A549 (cell line): ENCODE measurements around the gene NR1D1. TPM values are rescaled to one million over a fixed set of nuclear protein-coding genes. Genes with fewer than 3 reads are reported as not detected.

Experiments used
- ATAC-seq, 2 experiments: fragments of 200-7000 bp in 1 of 2; fragments of >200 bp in 1 of 2; cut with Nextera tagmentation in 1 of 2; cut with Tn5 transposase in 1 of 2; 3 replicates each; pipeline versions ENCODE4 v1.8.0 to v1.9.1; 2018 to 2020; ENCODE audit warnings: mild to moderate bottlenecking in 1 of 2, moderate library complexity in 1 of 2
- CTCF ChIA-PET: fragments of 300-600 bp; sonication (Branson Sonifier 250); formaldehyde crosslinking; extraction: SDS; loops from one replicate; lab custom pipeline; 2021; ENCODE audit warnings: antibody characterized with exemption, inconsistent platforms; lab: Yijun Ruan, JAX
- POLR2A ChIA-PET: fragments of 350-600 bp; formaldehyde crosslinking; extraction: SDS; loops from one replicate; lab custom pipeline; 2021; ENCODE audit warnings: antibody characterized with exemption, inconsistent platforms; lab: Yijun Ruan, JAX
- DNase-seq, 2 experiments: peaks; one replicate each; pipeline versions ENCODE4 v3.0.0 to v3.0.0-alpha.2; 2011 to 2016; ENCODE audit warnings: low read depth in 1 of 2, low spot score in 1 of 2
- FAIRE-seq: peaks from 2 replicates; lab custom pipeline; 2011; peaks lifted over from hg19 to GRCh38; lab: Jason Lieb, UNC
- H3K27ac ChIP-seq, 2 experiments: fragments of >200 bp; sonication (Bioruptor Twin); formaldehyde crosslinking; 3 replicates each; pipeline ENCODE4 v1.5.1; 2016 to 2017
- H3K4me1 ChIP-seq: fragments of >200 bp; sonication (Bioruptor Twin); formaldehyde crosslinking; 3 replicates; pipeline ENCODE4 v1.6.1; 2016
- H3K4me2 ChIP-seq: fragments of >200 bp; sonication (Bioruptor Twin); formaldehyde crosslinking; 3 replicates; pipeline ENCODE4 v1.6.1; 2016
- H3K4me3 ChIP-seq: fragments of >200 bp; sonication (Bioruptor Twin); formaldehyde crosslinking; 3 replicates; pipeline ENCODE4 v1.5.1; 2016
- H3K9me3 ChIP-seq: fragments of >200 bp; sonication (Bioruptor Twin); formaldehyde crosslinking; 3 replicates; pipeline ENCODE4 v1.6.1; 2016
- BCL3 ChIP-seq: fragments of >200 bp; sonication (Bioruptor Twin); formaldehyde crosslinking; IDR thresholded peaks from 3 replicates; pipeline ENCODE4 v1.6.1; 2016
- CTCF ChIP-seq: fragments of >200 bp; sonication (Bioruptor Twin); formaldehyde crosslinking; IDR thresholded peaks from 3 replicates; pipeline ENCODE4 v1.5.1; 2016
- E2F6 ChIP-seq: IDR thresholded peaks from 2 replicates; pipeline ENCODE4 v1.6.1; 2012; ENCODE audit warnings: low read depth, borderline replicate concordance
- GATA3 ChIP-seq: IDR thresholded peaks from 2 replicates; pipeline ENCODE4 v1.6.1; 2012; ENCODE audit warnings: borderline replicate concordance
- HES2 ChIP-seq: fragments of >200 bp; sonication (Bioruptor Twin); formaldehyde crosslinking; IDR thresholded peaks from 2 replicates; pipeline ENCODE4 v1.6.1; 2016
- JUNB ChIP-seq: fragments of >200 bp; sonication (Bioruptor Twin); formaldehyde crosslinking; IDR thresholded peaks from 2 replicates; pipeline ENCODE4 v1.6.1; 2016
- KDM1A ChIP-seq: fragments of 200-600 bp; sonication (generic); IDR thresholded peaks from 2 replicates; pipeline ENCODE4 v1.6.1; 2016; ENCODE audit warnings: low read depth, mild to moderate bottlenecking
- MAFK ChIP-seq: fragments of 450-650 bp; IDR thresholded peaks from 2 replicates; pipeline ENCODE4 v1.6.1; 2014; ENCODE audit not compliant: partially characterized antibody
- MAZ ChIP-seq: fragments of 150-350 bp; IDR thresholded peaks from 2 replicates; pipeline ENCODE4 v1.6.1; 2014; ENCODE audit warnings: antibody characterized with exemption, low read depth, low read length, borderline replicate concordance
- NPAS2 ChIP-seq: fragments of 250-450 bp; sonication (Bioruptor Pico); IDR thresholded peaks from 2 replicates; pipeline ENCODE4 v1.8.0; 2022; ENCODE audit warnings: mild to moderate bottlenecking, moderate library complexity, borderline replicate concordance
- POLR2A ChIP-seq: IDR thresholded peaks from 2 replicates; pipeline ENCODE4 v1.6.1; 2012; ENCODE audit warnings: mild to moderate bottlenecking, low read length
- RARB ChIP-seq: fragments of 250-450 bp; sonication (Bioruptor Pico); IDR thresholded peaks from 2 replicates; pipeline ENCODE4 v1.8.0; 2021; ENCODE audit warnings: mild to moderate bottlenecking, moderate library complexity
- REST ChIP-seq: fragments of 200-600 bp; sonication (generic); IDR thresholded peaks from 2 replicates; pipeline ENCODE4 v1.6.1; 2016; ENCODE audit warnings: antibody characterized with exemption, mild to moderate bottlenecking, moderate library complexity
- RNF2 ChIP-seq: fragments of 200-600 bp; sonication (generic); IDR thresholded peaks from 2 replicates; pipeline ENCODE4 v1.6.1; 2016; ENCODE audit warnings: low read depth, mild to moderate bottlenecking, antibody characterized with exemption, moderate library complexity, borderline replicate concordance
- SREBF2 ChIP-seq: fragments of 450-650 bp; IDR thresholded peaks from 2 replicates; pipeline ENCODE4 v1.6.1; 2014; ENCODE audit warnings: mild to moderate bottlenecking, moderate library complexity
- TP53 ChIP-seq: fragments of 250-450 bp; sonication (Bioruptor Pico); IDR thresholded peaks from 2 replicates; pipeline ENCODE4 v1.5.0; 2021; ENCODE audit warnings: mild to moderate bottlenecking, moderate library complexity
- ZFP36 ChIP-seq: fragments of 450-650 bp; IDR thresholded peaks from 2 replicates; pipeline ENCODE4 v1.6.1; 2014; ENCODE audit warnings: borderline replicate concordance; ENCODE audit not compliant: partially characterized antibody
- ZSCAN20 ChIP-seq: fragments of 250-450 bp; sonication (Bioruptor Pico); IDR thresholded peaks from 2 replicates; pipeline ENCODE4 v1.8.0; 2022; ENCODE audit warnings: mild to moderate bottlenecking, moderate library complexity
- WGBS: methylation state at CpG from one replicate; pipeline ENCODE4 v1.1.6; 2017; ENCODE audit errors: missing lambda C conversion rate; 5-methylcytosine and 5-hydroxymethylcytosine counted together
- polyA plus RNA-seq, 4 experiments: library from polyadenylated mRNA; depleted of rRNA in 3 of 4; stranded (reverse); fragments of >200 nt; fragmentation: RNase III in 1 of 4; extraction: RNeasy Plus Mini Kit Qiagen cat#74134 plus additional on column Dnase treatment in 1 of 4; gene quantifications; 2 replicates in 3 of 4; 3 replicates in 1 of 4; pipeline ENCODE4 v1.2.3, GENCODE V29; 2011 to 2017

NR1D1 gene
- polyA plus RNA-seq, 2 of the 4 experiments (the other 2 are of a cell fraction): 1.2 to 4.4 TPM

- POLR2A ChIA-PET: interaction anchor here (1.2 to 2.2 kb wide), 2 partner anchors 19 to 26 kb away, joined by 4 to 8 read pairs; partner anchors contain the start of gene MED24
- TF ChIP-seq ZSCAN20 (CRISPR knock-in tag): no peak
- no peak for TF ChIP-seq TP53
- no peak for TF ChIP-seq NPAS2
- no peak for TF ChIP-seq POLR2A
- TF ChIP-seq MAZ: no peak
- no peak for TF ChIP-seq KDM1A
- TF ChIP-seq HES2: no peak
- TF ChIP-seq MAFK: no peak
- TF ChIP-seq BCL3: no peak
- TF ChIP-seq ZFP36: no peak
- no peak for TF ChIP-seq E2F6
- TF ChIP-seq RARB (CRISPR knock-in tag): no peak
- TF ChIP-seq CTCF: no peak
- TF ChIP-seq REST: no peak
- no peak for TF ChIP-seq SREBF2
- TF ChIP-seq GATA3: no peak
- TF ChIP-seq JUNB: no peak
- TF ChIP-seq RNF2: no peak
- Histone ChIP-seq H3K4me3 (peak overlapping the region; percentile 5; the same call in 2 of the 3 replicates), H3K9me3 (no peaks in the 10 kb centered on the region), H3K4me1 (peaks cover 84% of the 10 kb centered on the region), H3K27ac (peak overlapping the region; percentile 95), H3K4me2 (peak overlapping the region; percentile 93)
- CTCF ChIA-PET: interaction anchor here (1.4 to 34.4 kb wide), 8 partner anchors 5 to 95 kb away, joined by 4 to 919 read pairs (median 129); partner anchors contain the start of genes CSF3, MED24, NR1D1 and THRA
- WGBS: 74% methylated on average over 7 of the region's 8 CpGs
- DNase-seq (no peak), ATAC-seq (peak in 1 of 2 experiments; percentile 5; a peak in 3 of 6 replicates), FAIRE-seq (no peak)
These were observed 27.5 kb downstream of the NR1D1 start for GRCh38 chr17:40072735-40073346.
